Natural killer cell (primary cell): ENCODE measurements around the gene GDPD4. TPM values are rescaled to one million over a fixed set of nuclear protein-coding genes. Genes with fewer than 3 reads are reported as not detected.

Experiments
- ATAC-seq, 3 donors: fragments of 150-1000 bp in 2 of 3; fragments of 200-7000 bp in 1 of 3; cut with Tn5 transposase; 1 replicate in 1 of 3; 2 replicates in 2 of 3; pipeline ENCODE4 v1.10.0; 2021; ENCODE audit warnings: mild to moderate bottlenecking in 2 of 3, moderate library complexity in 2 of 3
- DNase-seq, 2 donors: peaks; one replicate each; pipeline versions ENCODE4 v3.0.0 to v3.0.0-alpha.2; 2013 to 2021; ENCODE audit warnings: mixed read lengths in 1 of 2
- H3K27ac ChIP-seq: one replicate; pipeline ENCODE4 v1.5.1; 2013; ENCODE audit warnings: mild to moderate bottlenecking, low read length
- H3K27me3 ChIP-seq: one replicate; pipeline ENCODE4 v1.6.1; 2013; ENCODE audit warnings: low read length; ENCODE audit not compliant: control insufficient read depth, insufficient read depth
- H3K36me3 ChIP-seq: one replicate; pipeline ENCODE4 v1.6.1; 2013; ENCODE audit warnings: low read length; ENCODE audit not compliant: control insufficient read depth, insufficient read depth
- H3K4me1 ChIP-seq: one replicate; pipeline ENCODE4 v1.6.1; 2013; ENCODE audit warnings: low read length; ENCODE audit not compliant: control insufficient read depth, insufficient read depth
- H3K4me3 ChIP-seq: one replicate; pipeline ENCODE4 v1.5.1; 2013; ENCODE audit warnings: low read length
- H3K9me3 ChIP-seq: one replicate; pipeline ENCODE4 v1.6.1; 2013; ENCODE audit warnings: low read length; ENCODE audit not compliant: control insufficient read depth, insufficient read depth
- H3K27ac Mint-ChIP-seq, 2 donors: one replicate each; pipeline ENCODE4 v1.8.0; 2022; ENCODE audit warnings: mild to moderate bottlenecking in 2 of 2, mixed read lengths in 2 of 2, moderate library complexity in 1 of 2
- H3K27me3 Mint-ChIP-seq, 2 donors: one replicate each; pipeline ENCODE4 v1.8.0; 2022; ENCODE audit warnings: low read depth in 2 of 2, mixed read lengths in 2 of 2
- H3K36me3 Mint-ChIP-seq: one replicate; pipeline ENCODE4 v1.8.0; 2022; ENCODE audit warnings: mixed read lengths
- H3K4me1 Mint-ChIP-seq, 2 donors: one replicate each; pipeline ENCODE4 v1.8.0; 2022; ENCODE audit warnings: mixed read lengths in 2 of 2
- H3K4me3 Mint-ChIP-seq: one replicate; pipeline ENCODE4 v1.8.0; 2022; ENCODE audit warnings: mild to moderate bottlenecking, moderate library complexity, mixed read lengths
- H3K9me3 Mint-ChIP-seq, 2 donors: one replicate each; pipeline ENCODE4 v1.8.0; 2022; ENCODE audit warnings: mixed read lengths in 2 of 2
- WGBS: methylation state at CpG from one replicate; pipeline ENCODE4 v1.1.7; 2013; ENCODE audit warnings: missing lambda C conversion rate; ENCODE audit not compliant: insufficient coverage; 5-methylcytosine and 5-hydroxymethylcytosine counted together
- intact Hi-C: fragments of 100-400 bp; cut with micrococcal nuclease; formaldehyde crosslinking; loops from one replicate; pipeline ENCODE4 v1.14.2; 2022
- total RNA-seq, 4 donors: library from RNA; stranded (reverse); fragments of 120-200 nt in 1 of 4; gene quantifications; one replicate each; pipeline versions ENCODE4 v1.2.3 to v1.2.4, GENCODE V29; 2013 to 2022
- TF ChIP-seq, protein P1 (sequence below): fragments of 200-600 bp; IDR thresholded peaks from one replicate; pipeline ENCODE4 v1.8.0; 2022; ENCODE audit warnings: antibody characterized with exemption

The GDPD4 gene
- total RNA-seq, 3 donors from 2014 or later (not counting 1 experiment from before 2014, with no cell fraction given): not detected

GRCh38 chr11:77179048-77179447 lies 122.4 kb downstream of the GDPD4 start:
- H3K4me3 Mint-ChIP-seq: no peak overlapping the region
- no peak overlapping the region for H3K27ac Mint-ChIP-seq
- H3K36me3 Mint-ChIP-seq: no peaks in the 10 kb centered on the region
- Histone ChIP-seq H3K27ac (no peak overlapping the region), H3K36me3 (no peaks in the 10 kb centered on the region), H3K4me3 (no peak overlapping the region), H3K9me3 (no peaks in the 10 kb centered on the region), H3K27me3 (no peaks in the 10 kb centered on the region), H3K4me1 (peaks cover 11% of the 10 kb centered on the region)
- no peaks in the 10 kb centered on the region for H3K4me1 Mint-ChIP-seq
- ATAC-seq: no peak
- WGBS: 93% methylated on average over 5 of the region's 5 CpGs
- TF ChIP-seq, protein P1, sequence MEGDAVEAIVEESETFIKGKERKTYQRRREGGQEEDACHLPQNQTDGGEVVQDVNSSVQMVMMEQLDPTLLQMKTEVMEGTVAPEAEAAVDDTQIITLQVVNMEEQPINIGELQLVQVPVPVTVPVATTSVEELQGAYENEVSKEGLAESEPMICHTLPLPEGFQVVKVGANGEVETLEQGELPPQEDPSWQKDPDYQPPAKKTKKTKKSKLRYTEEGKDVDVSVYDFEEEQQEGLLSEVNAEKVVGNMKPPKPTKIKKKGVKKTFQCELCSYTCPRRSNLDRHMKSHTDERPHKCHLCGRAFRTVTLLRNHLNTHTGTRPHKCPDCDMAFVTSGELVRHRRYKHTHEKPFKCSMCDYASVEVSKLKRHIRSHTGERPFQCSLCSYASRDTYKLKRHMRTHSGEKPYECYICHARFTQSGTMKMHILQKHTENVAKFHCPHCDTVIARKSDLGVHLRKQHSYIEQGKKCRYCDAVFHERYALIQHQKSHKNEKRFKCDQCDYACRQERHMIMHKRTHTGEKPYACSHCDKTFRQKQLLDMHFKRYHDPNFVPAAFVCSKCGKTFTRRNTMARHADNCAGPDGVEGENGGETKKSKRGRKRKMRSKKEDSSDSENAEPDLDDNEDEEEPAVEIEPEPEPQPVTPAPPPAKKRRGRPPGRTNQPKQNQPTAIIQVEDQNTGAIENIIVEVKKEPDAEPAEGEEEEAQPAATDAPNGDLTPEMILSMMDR: no peak
- no peak for DNase-seq
- H3K9me3 Mint-ChIP-seq: peaks cover 0 to 4% of the 10 kb centered on the region in 2 donors
- H3K27me3 Mint-ChIP-seq: no peaks in the 10 kb centered on the region
- intact Hi-C loops: no loop called here

DNA sequence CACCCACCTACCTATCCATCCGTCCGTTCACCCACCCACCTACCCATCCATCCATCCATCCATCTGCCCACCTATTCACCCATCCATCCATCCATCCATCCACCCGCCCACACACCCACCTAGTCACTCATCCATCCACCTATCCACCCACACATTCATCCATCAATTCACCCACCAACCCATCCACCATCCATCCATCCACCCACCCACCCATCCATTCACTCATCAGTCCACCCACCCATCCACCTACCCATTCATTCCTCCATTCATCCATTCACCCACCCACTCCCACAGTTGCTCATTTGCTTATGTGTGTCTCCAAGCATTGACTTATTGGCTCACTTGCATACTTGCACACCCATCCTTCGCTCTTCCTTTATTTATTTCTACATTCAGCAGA lies 123.3 kb downstream of the GDPD4 start:
- H3K4me3 Mint-ChIP-seq: no peak overlapping the region
- WGBS: 87% methylated on average over 4 of the region's 4 CpGs
- no peaks in the 10 kb centered on the region for H3K36me3 ChIP-seq
- no peak overlapping the region for H3K27ac Mint-ChIP-seq
- no peak for DNase-seq
- H3K27me3 Mint-ChIP-seq: no peaks in the 10 kb centered on the region
- no peak for ATAC-seq
- H3K9me3 Mint-ChIP-seq: peaks cover 0 to 4% of the 10 kb centered on the region in 2 donors
- peaks cover 11% of the 10 kb centered on the region for H3K4me1 ChIP-seq
- H3K36me3 Mint-ChIP-seq: no peaks in the 10 kb centered on the region
- H3K4me1 Mint-ChIP-seq: no peaks in the 10 kb centered on the region
- no peak overlapping the region for H3K27ac ChIP-seq
- no peaks in the 10 kb centered on the region for H3K9me3 ChIP-seq
- no peak overlapping the region for H3K4me3 ChIP-seq
- TF ChIP-seq, protein P1: no peak
- intact Hi-C loops: no loop called here
- H3K27me3 ChIP-seq: no peaks in the 10 kb centered on the region

DNA sequence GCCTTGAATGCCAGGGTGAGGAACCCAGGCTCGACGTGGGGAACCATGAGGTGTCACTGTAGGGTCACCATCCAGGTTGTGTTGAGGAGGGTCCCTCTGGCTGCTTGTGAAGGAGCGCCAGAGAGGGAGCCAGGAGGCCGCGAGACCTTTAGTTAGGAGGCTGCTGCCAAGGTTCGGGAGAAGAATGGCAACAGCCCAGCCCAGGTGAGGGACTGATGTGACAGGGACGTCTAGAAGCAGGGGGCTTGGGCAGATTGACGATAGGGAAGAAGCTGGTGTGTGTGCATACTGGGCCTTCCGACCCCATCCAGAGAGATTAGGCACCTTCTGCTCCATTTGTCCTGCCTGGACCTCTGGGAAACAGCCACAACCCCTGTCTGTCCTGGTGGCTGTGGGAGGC lies 124.5 kb downstream of the GDPD4 start:
- Histone ChIP-seq H3K36me3 (no peaks in the 10 kb centered on the region), H3K4me1 (peaks cover 11% of the 10 kb centered on the region), H3K27ac (no peak overlapping the region), H3K27me3 (no peaks in the 10 kb centered on the region), H3K4me3 (no peak overlapping the region), H3K9me3 (no peaks in the 10 kb centered on the region)
- H3K27me3 Mint-ChIP-seq: no peaks in the 10 kb centered on the region
- no peak overlapping the region for H3K4me3 Mint-ChIP-seq
- H3K36me3 Mint-ChIP-seq: no peaks in the 10 kb centered on the region
- H3K4me1 Mint-ChIP-seq: no peaks in the 10 kb centered on the region
- DNase-seq (no peak), ATAC-seq (no peak)
- WGBS: 86% methylated on average over 9 of the region's 9 CpGs
- TF ChIP-seq, protein P1: no peak
- H3K9me3 Mint-ChIP-seq: peaks cover 0 to 4% of the 10 kb centered on the region in 2 donors
- H3K27ac Mint-ChIP-seq: no peak overlapping the region
- intact Hi-C loops: no loop called here

DNA sequence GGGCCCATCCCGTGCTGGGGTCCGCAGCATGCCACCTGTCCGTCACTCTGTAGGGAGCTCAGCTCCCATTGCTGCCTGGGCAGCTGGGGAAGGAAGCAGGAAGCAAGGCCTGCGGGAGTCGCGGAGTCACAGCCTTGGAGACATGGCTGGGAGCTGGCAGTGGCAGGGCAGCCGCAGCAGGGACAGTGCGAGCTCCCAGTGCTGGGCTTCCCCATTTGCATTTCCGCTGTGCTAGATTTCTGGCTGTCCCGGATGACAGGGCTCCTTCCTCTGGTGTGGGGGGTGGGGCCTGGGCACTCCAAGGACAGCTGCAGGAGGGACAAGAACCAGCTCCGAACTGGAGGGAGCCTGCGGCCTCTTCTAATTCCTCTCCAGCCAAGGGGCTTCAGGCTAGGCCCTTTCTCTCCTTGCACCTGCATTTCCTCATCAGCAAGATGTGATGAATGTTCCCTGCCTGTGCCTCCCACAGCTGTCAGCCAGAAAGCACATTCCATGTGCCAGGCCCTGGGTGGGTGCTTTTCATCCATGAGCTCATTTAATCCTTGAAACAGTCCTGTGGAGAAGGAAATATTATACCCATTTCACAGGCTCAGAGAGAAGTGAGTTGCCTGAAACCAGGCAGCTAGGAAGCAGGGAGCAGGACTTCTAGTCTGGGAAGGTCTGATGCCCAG lies 125.5 kb downstream of the GDPD4 start:
- H3K36me3 Mint-ChIP-seq: no peaks in the 10 kb centered on the region
- no peak overlapping the region for H3K4me3 ChIP-seq
- H3K4me3 Mint-ChIP-seq: no peak overlapping the region
- H3K27ac Mint-ChIP-seq: no peak overlapping the region
- H3K27ac ChIP-seq: no peak overlapping the region
- no peaks in the 10 kb centered on the region for H3K4me1 Mint-ChIP-seq
- no peak for DNase-seq
- ATAC-seq: peak in 1 of 3 donors; percentile 35
- 32% methylated on average over 12 of the region's 12 CpGs for WGBS
- H3K9me3 Mint-ChIP-seq: peaks cover 0 to 4% of the 10 kb centered on the region in 2 donors
- H3K9me3 ChIP-seq: no peaks in the 10 kb centered on the region
- TF ChIP-seq, protein P1: no peak
- intact Hi-C loops: no loop called here
- no peaks in the 10 kb centered on the region for H3K27me3 Mint-ChIP-seq
- no peaks in the 10 kb centered on the region for H3K27me3 ChIP-seq
- no peaks in the 10 kb centered on the region for H3K36me3 ChIP-seq
- H3K4me1 ChIP-seq: peaks cover 11% of the 10 kb centered on the region
